Activated CD8-positive, alpha-beta memory T cell treated with anti-CD3 and anti-CD28 coated beads for 4 hours (primary cell): ENCODE results near the gene KEL.

Experiments used
- DNase-seq, 2 donors: peaks; one replicate each; pipeline ENCODE4 v3.0.0-alpha.2; 2020; ENCODE audit warnings: low read depth in 2 of 2

The KEL gene

DNA sequence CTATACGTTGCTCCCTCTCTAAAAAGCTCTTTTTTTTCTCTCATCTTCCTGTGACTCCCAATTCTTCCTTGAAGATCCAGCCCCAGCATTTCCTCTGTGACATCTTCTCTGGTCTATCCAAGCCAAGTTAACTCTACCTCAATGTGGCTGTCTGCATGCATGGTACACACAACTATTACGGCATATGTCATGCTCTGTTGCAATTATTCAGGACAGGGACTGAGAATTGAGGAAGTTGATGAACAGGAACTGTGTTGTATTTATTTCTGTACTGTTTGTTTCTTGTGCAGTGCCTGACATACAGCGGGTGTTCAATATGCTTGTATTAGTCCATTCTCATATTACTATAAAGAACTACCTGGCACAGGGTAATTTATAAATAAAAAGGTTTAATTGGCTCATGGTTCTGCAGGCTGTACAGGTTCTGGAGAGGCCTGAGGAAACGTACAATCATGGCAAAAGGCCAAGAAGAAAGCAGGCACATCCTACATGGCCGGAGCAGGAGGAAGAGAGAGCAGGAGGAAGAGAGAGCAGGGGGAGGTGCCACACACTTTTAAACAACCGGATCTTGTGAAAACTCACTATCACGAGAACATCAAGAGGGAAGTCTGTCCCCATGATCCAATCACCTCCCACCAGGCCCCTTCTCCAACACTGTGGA is 34.9 kb downstream of the KEL start:
- DNase-seq: no peak

DNA sequence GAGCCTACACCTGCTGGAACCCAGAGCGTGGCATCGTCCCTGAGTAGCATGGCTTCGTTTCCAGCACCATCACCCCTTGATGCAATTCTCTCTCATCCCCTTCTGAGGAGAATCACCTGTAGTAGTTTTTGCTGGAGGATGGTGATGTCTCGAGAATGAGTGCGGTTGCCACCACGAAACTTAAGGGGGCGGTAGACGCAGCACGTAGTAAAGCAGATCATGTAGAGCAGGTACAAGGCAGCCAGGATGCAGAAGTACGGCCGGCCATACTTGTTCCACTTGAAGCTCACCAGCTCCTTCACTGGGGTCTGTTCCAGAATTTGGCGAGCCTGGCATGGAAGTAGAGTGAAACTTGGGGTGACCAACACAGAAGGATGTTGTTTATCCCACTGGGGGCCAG is 36.8 kb downstream of the KEL start:
- DNase-seq: no peak

- no peak for DNase-seq
These were observed 38.8 kb downstream of the KEL start for GRCh38 chr7:142923391-142923790.

- no peak for DNase-seq
These were observed 42.5 kb downstream of the KEL start for GRCh38 chr7:142919656-142920055.

DNA sequence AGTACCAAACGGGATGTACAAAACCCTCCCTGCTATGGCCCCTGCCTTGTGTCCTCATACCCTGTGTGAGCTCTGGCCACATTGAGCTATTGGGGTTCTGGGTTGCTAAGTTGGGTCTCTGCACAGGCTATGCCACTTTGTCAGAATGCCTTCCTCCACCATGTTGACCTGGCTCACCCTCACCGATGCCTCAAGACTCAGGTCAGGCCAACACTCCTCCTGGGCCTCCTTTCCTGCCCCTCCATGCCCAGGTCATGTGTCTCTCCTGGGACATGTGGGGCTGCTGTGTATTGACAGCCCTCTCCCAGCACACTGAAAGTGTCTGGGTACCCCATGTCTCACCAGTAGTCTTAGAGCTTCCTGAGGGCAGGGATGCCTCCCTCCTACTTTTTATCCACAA is 43.3 kb downstream of the KEL start:
- DNase-seq: no peak

DNA sequence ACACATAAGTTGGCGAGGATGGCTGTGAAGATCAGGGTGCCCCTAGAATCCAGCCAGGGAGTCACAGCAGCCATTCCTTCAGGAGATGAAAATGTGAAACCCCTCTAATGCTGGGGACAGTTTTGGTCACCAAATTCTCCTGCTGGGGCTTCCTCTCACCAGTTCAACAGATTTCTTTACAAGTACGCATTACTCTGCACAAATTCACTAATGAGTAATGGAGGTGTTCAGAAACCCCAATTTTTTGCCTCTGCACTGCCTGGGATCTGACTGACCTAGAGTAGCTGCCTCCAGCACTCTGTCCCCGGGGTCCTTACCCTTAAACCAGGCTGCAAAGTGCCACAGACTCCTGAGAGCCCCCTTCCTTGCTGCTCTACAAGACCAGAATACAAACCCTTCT is 44.7 kb downstream of the KEL start:
- DNase-seq: no peak

DNA sequence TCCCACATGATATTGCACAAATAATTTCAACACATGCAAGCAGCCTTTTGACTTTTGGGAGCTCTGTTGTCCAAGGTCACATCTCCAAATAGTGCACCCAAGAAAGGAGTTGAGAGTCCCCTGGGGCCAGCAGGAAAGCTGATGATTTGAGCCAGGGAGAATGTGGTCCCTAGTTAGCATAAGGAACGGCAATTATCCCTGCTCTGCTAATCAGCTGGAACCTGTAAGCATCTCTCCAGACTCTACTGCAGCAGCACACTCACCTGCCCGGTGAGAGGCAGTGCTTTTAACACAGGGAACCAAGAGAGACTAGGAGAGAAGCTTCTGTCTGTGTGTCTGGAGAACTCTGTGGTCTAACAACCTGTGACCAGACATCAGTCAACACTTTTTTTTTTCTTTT is 45.7 kb downstream of the KEL start:
- DNase-seq: no peak

DNA sequence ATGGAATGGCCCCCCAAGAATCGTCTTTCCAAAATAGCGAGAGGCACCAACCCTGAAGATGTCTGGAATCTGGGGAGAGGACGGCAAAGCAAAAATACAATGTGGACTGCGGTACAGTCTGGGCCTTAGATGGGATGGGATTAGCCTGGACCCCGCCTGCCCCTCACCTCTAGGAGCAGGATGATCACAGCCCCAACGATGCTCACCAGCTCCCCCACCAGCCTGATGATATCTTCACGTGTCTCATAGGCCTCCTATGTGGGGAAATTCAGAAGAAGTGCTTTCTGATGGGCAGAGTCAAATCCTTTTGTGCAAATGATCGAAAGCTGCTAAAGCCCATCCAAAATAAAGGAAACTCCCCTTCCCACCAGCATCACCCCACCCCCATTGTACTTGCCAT is 46.8 kb downstream of the KEL start:
- no peak for DNase-seq

DNA sequence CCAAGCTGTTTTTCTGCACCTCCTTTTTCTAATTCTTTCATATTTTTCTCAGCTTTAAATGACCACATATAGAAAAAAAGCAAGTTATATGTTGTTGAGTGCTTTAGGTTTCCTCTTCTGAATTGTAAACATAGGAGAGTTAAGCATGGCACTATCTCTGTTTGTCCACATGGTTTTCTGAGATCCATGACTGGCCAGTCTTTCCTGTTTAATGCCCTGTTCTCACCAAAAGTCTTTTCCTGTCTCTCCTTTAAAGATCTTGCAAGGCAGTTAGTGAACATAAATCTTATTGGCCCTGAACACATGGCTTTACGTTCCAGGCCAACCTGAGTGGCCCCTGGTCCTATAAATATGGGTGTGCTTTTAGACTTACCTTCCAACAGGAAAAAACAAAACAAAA is 48.0 kb downstream of the KEL start:
- no peak for DNase-seq

- no peak for DNase-seq
These were observed 48.6 kb downstream of the KEL start for GRCh38 chr7:142913566-142913965.

GRCh38 chr7:142913051-142913450 is 49.1 kb downstream of the KEL start:
- no peak for DNase-seq

DNA sequence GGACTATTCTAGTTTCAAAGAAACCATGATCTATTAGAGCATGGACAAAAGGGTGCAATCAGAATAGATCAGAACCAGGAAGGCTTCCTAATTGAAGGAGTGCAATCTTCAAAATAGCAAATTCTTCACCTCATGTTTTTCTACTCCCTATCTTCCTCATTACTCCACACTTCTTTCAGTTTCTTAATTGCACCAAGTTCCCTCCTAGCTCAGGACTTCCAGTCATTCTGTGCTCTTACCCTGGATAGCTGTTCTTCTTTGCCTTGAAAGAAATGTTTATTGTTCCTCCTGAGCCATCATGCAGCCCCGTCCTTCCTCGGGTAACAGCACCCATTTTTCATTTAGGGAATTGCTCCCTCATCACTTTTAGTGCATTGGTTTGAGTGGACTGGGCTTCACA is 51.7 kb downstream of the KEL start:
- DNase-seq: no peak

DNA sequence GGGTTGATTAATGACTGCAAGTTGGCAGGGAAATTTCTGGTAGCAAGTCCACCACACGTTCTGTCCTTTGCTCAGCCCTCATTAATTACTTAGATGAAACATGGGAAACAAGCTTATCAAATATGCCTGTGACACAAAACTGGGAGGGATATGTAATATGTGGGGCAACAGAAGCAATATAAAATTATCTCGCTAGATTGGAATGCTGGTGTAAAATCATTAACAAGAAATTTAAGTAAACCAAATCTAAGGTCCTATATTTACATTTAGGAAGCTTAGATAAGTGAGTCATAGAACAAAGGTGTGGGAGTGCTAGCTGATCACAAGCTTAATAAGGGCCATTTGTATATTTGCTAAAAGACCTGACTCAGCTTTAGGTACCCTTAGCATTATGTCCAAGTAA is 52.1 kb downstream of the KEL start:
- DNase-seq: no peak

- no peak for DNase-seq
These were observed 53.0 kb downstream of the KEL start for GRCh38 chr7:142908921-142909890.

GRCh38 chr7:142908290-142908689 is 53.9 kb downstream of the KEL start:
- no peak for DNase-seq

GRCh38 chr7:142906643-142907042 is 55.5 kb downstream of the KEL start:
- DNase-seq: no peak

DNA sequence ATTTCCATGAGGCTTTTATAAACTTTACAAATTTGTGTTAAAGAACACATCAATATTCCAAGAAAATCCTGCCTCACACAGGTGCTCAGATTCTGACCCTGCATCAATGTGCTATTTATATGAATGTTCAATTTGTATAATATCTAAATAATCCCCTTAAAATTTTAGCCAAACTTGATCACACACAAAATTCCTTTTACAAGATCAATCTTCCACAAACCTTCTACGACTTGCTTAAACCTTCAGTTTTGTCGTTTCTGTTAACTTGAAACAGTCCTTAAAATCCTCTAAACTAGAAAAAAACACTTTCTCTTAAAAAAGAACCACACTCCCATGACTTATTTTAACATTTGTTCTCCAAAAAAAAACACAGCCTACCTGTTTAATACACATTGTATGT is 56.4 kb downstream of the KEL start:
- no peak for DNase-seq

DNA sequence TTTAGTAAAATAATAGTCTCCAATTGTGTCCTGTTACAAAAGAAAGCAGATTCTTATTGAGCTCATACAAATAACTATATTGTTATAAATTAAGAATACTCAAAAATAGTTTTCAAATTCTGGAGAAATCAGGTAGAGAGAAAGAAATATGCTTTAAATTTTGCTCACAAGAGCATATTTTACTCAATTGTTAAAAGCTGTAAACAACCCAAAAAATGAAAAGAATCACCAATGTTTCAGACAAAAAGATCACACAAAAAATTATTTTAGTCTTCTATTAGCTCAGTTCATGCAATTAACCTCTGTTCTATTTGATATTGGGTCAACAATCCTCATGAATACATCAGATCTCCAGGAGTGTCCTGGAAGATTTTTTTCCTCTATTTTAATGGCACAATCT is 58.0 kb downstream of the KEL start:
- DNase-seq: no peak

- no peak for DNase-seq
These were observed 60.5 kb downstream of the KEL start for GRCh38 chr7:142901426-142902259.

- no peak for DNase-seq
These were observed 62.5 kb downstream of the KEL start for GRCh38 chr7:142899661-142900060.

- DNase-seq: no peak
These were observed 63.6 kb downstream of the KEL start for GRCh38 chr7:142898377-142899170.

- no peak for DNase-seq
These were observed 64.5 kb downstream of the KEL start for GRCh38 chr7:142897691-142898090.
